T-helper 1 cell (primary cell): ENCODE measurements around the gene UGT1A8.

Experiments used
- DNase-seq, 5 donors: peaks; one replicate each; pipeline ENCODE4 v3.0.0-alpha.2; 2012 to 2020

Gene UGT1A8

DNA sequence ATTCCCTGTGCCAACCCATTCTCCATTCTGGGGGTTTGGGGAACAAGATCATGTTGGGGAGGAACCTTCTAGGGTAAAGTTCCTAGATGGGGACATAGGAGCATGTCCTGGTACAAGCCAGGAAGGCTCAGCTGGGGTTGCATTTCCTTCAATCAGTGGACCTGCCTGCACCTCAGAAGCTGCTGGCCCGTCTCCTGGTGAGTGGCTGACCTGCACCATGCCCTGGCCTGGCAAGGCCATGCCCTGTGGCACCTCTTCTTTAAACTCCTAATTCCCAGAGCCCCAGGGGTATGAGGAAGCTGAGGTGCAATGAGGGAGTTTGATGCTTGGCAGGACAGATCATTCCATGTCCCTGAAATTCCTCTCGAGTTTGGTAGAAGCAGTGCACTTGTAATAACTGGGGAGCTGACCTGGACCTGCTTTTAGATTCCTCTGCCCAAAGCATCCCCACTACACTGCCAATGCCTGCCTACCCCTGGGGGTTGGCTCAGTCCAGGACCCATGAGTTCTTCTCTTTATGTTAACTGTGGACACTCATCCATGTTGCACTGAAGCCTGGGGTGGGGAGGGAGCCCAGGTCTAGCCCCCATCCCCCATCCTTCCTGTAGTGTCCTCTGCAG, 186.0 kb downstream of the UGT1A8 start:
- no peak for DNase-seq

GRCh38 chr2:233803994-233804393, 186.6 kb downstream of the UGT1A8 start:
- DNase-seq, result no peak

DNA sequence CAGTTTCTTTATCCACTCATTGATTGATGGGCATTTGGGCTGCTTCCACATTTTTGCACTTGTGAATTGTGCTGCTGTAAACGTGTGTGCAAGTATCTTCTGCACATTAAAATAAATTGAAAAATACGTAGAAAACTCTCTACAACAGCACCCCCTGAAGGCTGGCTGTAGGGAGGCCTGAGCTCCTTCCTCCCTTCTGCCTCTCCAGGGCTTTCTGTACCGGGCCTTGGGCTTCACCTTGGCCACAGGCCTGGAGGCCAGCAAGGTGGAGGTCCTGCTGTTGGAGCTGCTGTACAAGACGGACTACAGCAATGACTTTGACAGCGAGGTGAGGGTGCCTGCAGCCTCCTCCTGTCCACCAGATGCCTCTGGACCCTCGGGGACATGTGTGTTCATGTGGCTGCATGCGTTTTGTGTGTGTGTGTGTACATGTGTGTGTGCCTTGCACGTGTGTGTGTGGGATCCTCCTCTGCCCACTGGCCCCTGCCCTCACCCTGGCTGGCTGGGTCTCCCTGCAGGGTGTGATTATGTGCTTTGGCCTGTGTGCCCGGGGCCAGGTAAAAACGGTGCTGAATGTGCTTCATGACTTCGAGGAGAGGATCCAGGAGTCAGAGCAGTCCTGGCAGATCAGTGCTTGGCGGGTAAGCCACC, 189.9 kb downstream of the UGT1A8 start:
- no peak for DNase-seq

GRCh38 chr2:233807966-233808935, 190.8 kb downstream of the UGT1A8 start:
- DNase-seq, result no peak

GRCh38 chr2:233810385-233810784, 193.0 kb downstream of the UGT1A8 start:
- no peak for DNase-seq

DNA sequence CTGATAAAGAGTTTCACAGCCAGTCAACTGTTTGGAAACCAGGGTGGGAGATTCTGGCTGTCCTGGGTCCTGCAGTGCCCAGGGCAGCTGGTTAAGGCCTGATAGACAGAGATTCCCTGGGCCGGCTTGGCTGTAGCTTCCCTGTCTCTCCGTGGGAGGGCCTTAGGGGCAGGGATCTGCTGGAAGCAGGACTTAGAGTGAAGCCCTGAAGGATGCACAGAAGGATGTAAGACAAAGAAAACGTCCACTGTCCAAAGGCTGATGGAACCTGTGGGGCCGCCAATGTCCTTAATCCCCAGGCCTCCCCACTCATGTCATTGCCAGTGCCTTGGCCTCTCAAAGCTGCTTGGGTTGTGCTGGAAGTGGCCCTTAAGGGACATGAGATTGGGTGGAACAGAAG, 193.7 kb downstream of the UGT1A8 start:
- no peak for DNase-seq

DNA sequence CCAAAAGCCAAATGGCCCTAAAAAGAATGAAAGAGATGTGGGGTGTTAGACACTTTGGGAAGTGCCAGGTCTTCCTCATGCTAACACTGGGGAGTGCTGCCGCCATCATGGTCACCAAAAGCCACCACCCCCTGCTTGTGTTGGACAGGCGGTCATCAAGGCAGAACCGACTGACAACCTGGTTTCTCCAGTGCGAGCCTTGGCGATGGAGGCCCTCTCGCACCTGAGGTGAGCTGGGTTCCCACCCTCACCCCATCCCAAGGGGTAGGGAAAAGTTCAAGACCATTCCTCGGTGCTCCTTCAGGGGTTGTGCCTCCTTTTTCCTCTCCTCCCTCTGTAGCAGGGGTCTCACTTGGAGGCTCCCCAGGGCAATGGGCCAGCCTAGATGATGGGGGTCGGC, 194.3 kb downstream of the UGT1A8 start:
- DNase-seq, result no peak

- DNase-seq, result no peak
These were observed 196.0 kb downstream of the UGT1A8 start for GRCh38 chr2:233813236-233814055.

GRCh38 chr2:233814056-233814835, 196.8 kb downstream of the UGT1A8 start:
- no peak for DNase-seq

DNA sequence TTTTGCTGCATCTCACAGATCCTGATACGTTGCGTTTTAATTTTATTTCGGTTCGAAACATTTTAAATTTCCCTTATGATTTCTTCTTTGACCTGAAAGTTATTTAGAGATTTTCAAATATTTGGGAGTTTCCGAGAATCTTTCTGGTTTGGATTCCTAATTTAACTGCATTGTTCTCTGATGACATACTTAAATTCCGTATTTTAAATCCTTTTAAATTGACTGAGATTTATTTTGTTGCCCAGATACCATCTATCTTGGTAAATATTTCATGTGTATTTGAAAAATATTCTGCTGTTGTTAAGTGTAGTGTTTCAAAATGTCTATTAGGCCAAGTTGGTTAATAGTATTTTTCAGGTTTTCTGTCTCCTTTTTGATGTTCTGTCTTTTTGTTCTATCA, 198.4 kb downstream of the UGT1A8 start:
- DNase-seq, result no peak

GRCh38 chr2:233816334-233816733, 198.9 kb downstream of the UGT1A8 start:
- DNase-seq, result no peak

DNA sequence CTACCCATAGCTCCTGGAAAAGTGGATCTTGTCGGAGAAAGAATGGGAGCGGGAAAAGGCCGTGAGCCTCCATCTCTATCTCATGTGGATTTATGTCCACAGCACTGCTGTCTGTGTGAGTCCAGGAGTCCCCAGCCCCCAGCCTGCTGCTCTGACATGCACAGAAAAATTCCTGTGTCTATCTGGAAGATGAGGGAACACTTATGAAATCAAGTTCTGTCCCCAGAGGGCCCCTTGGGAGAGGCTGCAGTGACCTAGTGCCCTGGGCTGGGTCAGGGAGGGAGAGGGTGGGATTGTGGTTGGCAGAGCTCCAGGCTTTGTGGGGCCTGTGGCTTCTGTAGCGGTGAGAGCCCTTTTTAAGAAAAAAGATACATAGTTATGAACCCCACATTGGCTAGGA, 199.3 kb downstream of the UGT1A8 start:
- no peak for DNase-seq

- DNase-seq, result peak in 1 of 5 donors; percentile 4
These were observed 200.0 kb downstream of the UGT1A8 start for GRCh38 chr2:233817361-233817911.

DNA sequence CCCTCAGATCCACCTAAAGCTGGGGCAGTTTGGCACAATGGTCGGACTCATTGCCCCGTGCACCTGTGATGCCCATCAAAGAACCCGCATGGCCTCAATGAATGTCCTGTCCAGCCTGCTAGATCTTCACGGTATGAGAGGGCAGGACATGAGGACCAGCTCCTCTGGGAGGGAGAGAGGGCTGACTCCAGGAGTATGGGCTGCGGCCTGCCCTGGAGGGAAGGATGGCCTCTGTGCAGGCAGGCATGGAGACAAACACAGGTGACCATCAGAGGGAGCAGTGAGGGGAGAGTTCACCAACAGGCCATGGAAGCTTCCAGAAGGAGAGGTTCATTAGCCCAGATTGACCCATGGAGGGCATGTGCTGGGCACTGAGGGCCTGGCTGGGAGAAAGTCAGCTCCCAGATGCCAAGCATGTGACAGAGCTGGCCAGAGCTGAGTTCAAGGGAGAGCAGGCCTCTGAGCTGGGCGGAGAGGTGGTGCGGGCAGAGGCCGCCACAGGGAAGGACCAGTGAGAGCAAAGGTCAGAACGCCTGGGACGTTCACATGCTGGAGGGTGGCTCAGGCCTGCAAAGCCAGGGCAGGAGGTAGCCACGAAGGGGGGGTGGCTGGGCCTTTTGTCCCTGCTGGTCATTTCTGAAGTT, 200.7 kb downstream of the UGT1A8 start:
- peak in 1 of 5 donors; percentile 3 for DNase-seq

DNA sequence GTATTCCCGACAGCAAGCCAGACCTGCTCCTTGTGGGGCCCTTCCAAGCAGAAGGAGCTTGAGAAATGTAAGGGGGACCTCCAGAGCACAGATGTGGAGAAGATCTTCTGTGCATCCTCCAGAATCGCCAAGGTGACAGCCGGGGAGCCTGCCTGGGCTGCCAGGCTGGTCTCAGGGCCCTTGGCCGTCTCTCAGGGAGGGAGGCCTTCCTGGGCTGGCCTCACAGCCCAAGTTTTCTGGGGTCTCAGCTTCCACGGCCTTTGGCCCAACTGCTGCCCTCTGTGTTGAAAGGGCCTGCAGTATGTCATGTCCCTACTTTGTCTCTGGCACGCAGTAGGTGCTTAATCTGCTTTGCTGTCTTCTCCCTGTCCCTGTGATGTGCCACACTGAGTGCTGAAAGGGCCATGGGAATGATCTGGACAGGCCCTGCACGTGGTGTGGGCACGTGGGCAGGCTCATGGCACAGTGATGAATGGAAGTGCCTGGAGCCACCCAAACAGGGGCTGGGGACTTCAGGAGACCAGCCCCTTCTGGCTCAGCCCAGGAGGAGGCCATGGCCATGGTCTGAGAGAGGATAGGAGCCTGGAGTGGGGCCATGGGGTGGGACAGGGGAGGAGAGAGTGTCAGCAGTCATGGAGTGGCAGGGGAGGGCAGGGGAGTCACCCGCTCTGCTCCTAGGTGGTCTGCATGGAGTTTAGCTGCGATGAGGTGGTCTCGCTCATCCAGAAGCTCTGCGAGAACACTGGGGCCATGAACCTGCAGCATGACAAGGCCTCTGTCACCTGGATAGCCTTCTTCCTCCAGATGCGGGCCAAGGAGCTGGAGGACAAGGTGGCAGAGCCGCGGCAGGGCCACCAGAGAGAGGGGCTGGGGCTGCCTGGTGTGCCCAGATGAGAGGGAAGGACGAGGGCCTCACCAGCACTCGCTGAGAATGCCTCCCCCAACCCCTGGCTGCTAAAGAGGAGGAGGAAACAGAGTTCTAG, 201.5 kb downstream of the UGT1A8 start:
- DNase-seq, result no peak

DNA sequence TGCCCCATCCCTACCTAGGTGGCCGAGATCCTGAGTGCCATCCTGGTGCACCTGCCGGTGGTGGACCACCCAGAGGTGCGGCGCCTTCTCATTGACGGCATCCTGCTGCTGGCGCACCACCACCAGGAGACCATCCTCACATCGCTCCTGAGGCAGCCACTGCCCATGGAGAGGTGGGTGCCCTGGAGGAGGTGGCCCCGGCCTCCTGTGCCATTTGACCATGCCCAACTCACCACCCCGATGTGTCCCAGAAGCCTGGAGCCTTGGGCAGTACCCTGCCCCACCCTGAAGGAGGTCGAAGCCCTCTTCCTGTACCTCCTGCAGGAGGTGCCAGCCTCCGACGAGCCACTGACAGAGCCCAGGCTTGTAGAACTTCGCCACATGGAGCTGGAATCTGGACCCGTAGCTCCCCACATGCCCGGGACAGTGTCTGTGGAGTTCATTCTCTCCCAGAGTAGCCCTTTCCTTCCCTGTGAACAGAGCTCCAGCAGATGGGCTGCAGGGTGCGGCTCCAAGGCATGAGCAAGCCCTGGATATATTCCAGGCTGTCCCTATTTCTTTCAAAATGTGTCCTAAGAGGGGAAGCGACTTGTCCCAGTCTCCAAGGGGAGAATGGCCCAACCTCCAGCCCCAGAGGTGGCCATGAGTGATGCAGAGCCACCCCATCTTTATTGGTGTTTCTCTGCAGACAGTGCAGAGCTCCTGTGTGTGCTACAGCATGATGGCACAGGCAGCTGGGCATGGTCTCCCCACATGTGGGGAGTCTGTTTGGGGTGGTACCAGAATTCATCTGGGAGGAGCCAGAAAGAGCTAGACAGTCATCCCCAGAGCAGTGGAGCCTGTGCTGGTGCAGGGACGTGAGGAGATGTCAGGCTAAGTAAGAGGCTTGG, 202.7 kb downstream of the UGT1A8 start:
- DNase-seq, result no peak

- DNase-seq, result no peak
These were observed 203.3 kb downstream of the UGT1A8 start for GRCh38 chr2:233820774-233821105.

DNA sequence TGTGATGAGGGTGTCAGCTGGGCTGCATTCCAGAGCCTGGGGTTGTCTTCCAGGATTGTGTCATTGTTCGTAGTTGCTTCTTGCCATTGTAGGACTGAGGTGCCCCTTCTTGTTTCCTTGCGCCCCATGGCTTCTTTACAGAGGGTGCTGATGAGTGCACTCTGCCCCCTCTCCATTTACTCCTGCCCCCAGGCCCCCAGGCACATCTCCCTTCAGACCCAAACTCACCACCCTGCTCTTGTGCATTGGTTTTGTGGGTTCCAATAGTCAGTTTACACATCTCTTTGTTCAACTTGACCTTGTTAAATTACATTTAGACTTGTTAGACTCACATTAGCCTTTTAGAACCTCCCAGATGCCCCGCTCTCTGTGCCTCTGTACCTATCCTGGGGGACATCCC, 203.8 kb downstream of the UGT1A8 start:
- DNase-seq, result no peak

DNA sequence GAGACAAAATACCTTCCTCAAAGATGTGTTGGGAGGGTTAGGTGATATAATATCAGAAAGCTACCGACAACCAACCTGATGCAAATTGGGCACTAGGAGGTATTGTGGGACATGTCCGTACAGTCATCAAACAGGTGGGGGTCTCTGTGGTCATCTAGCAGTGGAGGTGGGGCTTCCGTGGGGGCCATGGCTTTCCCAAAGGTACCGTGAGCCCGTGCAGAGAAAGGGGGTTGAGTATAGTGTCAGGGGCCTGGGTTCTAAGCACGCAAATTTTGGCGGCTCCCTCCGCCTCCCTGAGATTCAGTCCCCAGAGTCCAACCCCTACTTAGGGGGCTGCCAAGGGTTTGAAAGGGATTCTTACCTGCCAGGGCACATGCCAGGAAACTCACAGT, 204.3 kb downstream of the UGT1A8 start:
- no peak for DNase-seq
